ENCODE results near the gene SLC7A9. TPM values are rescaled to one million over a fixed set of nuclear protein-coding genes. Genes with fewer than 3 reads are reported as not detected.

SLC7A9 gene
- total and polyA plus RNA-seq, 2 of the 13 experiments (the other 11 are each of a cell fraction or from before 2014, with no cell fraction given) = 4.7 to 8.3 TPM

DNA sequence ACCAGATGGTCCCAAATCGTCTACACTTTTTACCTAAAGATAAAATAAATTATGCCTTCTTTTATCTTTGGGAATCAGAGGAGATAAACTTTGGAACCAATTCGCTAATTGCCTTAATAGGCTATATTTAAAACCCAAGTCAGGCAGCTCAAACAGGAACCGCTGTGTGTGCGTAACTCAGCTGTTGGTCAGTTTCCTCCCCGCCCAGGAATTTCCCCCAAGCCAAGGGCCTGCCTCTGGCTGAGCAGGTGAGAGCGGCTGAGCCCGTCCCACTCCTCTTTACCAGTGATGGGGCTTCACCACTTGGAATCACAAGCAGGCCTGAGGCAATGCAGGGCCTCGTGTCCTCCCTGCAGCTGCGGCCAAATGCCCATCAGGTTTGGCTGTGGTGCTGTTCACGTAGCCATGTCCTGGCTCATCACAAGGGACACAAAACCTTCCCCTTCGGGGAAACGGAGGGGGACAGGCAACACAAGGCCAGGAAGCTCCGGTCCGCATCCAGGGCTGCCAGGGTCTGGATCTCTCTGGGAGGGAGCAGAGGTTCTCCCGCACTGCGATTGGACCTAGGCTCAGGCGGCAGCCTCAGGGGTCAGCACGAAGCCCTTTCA, 503 bp upstream of the SLC7A9 start (continued):
- TF ChIP-seq, protein P1, sequence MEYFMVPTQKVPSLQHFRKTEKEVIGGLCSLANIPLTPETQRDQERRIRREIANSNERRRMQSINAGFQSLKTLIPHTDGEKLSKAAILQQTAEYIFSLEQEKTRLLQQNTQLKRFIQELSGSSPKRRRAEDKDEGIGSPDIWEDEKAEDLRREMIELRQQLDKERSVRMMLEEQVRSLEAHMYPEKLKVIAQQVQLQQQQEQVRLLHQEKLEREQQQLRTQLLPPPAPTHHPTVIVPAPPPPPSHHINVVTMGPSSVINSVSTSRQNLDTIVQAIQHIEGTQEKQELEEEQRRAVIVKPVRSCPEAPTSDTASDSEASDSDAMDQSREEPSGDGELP (IDR thresholded peaks at IDR 0.05; ENCODE audit: borderline replicate concordance, low read depth) = peak; percentile 63; the same call in 1 of the 2 replicates
- TF ChIP-seq BORCS8-MEF2B (CRISPR knock-in tag; IDR thresholded peaks at IDR 0.05) (no peak), ZNF572 (CRISPR knock-in tag; IDR thresholded peaks at IDR 0.05) (peak; percentile 64; the same call in 1 of the 2 replicates), ZNF883 (CRISPR knock-in tag; IDR thresholded peaks at IDR 0.05; ENCODE audit: not compliant biosample characterization) (no peak), PCBP1 (IDR thresholded peaks at IDR 0.05; ENCODE audit: borderline replicate concordance, low read depth, low read length) (no peak), ZNF660 (CRISPR knock-in tag; IDR thresholded peaks at IDR 0.05; ENCODE audit: borderline replicate concordance, low read depth) (no peak), SP1 (IDR thresholded peaks at IDR 0.05) (no peak), SP1 (CRISPR knock-in tag; IDR thresholded peaks at IDR 0.05) (no peak), ZBTB42 (CRISPR knock-in tag; IDR thresholded peaks at IDR 0.05) (no peak), NFYB (CRISPR knock-in tag; IDR thresholded peaks at IDR 0.05) (no peak), ZNF451 (CRISPR knock-in tag; IDR thresholded peaks at IDR 0.05) (peak; percentile 64; the same call in 1 of the 2 replicates), MEIS1 (CRISPR knock-in tag; IDR thresholded peaks at IDR 0.05; ENCODE audit: borderline replicate concordance) (no peak), RFXAP (CRISPR knock-in tag; IDR thresholded peaks at IDR 0.05; ENCODE audit: borderline replicate concordance) (no peak)
- TF ChIP-seq, protein P2, sequence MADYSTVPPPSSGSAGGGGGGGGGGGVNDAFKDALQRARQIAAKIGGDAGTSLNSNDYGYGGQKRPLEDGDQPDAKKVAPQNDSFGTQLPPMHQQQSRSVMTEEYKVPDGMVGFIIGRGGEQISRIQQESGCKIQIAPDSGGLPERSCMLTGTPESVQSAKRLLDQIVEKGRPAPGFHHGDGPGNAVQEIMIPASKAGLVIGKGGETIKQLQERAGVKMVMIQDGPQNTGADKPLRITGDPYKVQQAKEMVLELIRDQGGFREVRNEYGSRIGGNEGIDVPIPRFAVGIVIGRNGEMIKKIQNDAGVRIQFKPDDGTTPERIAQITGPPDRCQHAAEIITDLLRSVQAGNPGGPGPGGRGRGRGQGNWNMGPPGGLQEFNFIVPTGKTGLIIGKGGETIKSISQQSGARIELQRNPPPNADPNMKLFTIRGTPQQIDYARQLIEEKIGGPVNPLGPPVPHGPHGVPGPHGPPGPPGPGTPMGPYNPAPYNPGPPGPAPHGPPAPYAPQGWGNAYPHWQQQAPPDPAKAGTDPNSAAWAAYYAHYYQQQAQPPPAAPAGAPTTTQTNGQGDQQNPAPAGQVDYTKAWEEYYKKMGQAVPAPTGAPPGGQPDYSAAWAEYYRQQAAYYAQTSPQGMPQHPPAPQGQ (CRISPR knock-in tag; IDR thresholded peaks at IDR 0.05; ENCODE audit: borderline replicate concordance) = 0 out of 2 replicates have a peak, but pooled peaks have one; percentile 59
- TF ChIP-seq, protein P3, sequence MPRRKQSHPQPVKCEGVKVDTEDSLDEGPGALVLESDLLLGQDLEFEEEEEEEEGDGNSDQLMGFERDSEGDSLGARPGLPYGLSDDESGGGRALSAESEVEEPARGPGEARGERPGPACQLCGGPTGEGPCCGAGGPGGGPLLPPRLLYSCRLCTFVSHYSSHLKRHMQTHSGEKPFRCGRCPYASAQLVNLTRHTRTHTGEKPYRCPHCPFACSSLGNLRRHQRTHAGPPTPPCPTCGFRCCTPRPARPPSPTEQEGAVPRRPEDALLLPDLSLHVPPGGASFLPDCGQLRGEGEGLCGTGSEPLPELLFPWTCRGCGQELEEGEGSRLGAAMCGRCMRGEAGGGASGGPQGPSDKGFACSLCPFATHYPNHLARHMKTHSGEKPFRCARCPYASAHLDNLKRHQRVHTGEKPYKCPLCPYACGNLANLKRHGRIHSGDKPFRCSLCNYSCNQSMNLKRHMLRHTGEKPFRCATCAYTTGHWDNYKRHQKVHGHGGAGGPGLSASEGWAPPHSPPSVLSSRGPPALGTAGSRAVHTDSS (CRISPR knock-in tag; conservative IDR thresholded peaks at IDR 0.05) = no peak
- TF ChIP-seq, protein P4, sequence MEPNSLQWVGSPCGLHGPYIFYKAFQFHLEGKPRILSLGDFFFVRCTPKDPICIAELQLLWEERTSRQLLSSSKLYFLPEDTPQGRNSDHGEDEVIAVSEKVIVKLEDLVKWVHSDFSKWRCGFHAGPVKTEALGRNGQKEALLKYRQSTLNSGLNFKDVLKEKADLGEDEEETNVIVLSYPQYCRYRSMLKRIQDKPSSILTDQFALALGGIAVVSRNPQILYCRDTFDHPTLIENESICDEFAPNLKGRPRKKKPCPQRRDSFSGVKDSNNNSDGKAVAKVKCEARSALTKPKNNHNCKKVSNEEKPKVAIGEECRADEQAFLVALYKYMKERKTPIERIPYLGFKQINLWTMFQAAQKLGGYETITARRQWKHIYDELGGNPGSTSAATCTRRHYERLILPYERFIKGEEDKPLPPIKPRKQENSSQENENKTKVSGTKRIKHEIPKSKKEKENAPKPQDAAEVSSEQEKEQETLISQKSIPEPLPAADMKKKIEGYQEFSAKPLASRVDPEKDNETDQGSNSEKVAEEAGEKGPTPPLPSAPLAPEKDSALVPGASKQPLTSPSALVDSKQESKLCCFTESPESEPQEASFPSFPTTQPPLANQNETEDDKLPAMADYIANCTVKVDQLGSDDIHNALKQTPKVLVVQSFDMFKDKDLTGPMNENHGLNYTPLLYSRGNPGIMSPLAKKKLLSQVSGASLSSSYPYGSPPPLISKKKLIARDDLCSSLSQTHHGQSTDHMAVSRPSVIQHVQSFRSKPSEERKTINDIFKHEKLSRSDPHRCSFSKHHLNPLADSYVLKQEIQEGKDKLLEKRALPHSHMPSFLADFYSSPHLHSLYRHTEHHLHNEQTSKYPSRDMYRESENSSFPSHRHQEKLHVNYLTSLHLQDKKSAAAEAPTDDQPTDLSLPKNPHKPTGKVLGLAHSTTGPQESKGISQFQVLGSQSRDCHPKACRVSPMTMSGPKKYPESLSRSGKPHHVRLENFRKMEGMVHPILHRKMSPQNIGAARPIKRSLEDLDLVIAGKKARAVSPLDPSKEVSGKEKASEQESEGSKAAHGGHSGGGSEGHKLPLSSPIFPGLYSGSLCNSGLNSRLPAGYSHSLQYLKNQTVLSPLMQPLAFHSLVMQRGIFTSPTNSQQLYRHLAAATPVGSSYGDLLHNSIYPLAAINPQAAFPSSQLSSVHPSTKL (CRISPR knock-in tag; IDR thresholded peaks at IDR 0.05) = 0 out of 2 replicates have a peak, but pooled peaks have one; percentile 5
- TF ChIP-seq, protein P5, sequence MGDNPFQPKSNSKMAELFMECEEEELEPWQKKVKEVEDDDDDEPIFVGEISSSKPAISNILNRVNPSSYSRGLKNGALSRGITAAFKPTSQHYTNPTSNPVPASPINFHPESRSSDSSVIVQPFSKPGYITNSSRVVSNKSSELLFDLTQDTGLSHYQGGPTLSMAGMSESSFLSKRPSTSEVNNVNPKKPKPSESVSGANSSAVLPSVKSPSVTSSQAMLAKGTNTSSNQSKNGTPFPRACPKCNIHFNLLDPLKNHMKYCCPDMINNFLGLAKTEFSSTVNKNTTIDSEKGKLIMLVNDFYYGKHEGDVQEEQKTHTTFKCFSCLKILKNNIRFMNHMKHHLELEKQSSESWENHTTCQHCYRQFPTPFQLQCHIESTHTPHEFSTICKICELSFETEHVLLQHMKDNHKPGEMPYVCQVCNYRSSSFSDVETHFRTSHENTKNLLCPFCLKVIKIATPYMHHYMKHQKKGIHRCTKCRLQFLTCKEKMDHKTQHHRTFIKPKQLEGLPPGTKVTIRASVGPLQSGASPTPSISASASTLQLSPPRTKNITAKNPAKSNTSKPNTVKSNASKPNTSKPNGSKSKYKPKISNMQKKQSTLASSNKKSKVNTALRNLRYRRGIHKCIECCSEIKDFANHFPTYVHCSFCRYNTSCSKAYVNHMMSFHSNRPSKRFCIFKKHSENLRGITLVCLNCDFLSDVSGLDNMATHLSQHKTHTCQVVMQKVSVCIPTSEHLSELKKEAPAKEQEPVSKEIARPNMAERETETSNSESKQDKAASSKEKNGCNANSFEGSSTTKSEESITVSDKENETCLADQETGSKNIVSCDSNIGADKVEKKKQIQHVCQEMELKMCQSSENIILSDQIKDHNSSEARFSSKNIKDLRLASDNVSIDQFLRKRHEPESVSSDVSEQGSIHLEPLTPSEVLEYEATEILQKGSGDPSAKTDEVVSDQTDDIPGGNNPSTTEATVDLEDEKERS (CRISPR knock-in tag; IDR thresholded peaks at IDR 0.05) = no peak
